ENCODE results near the gene BMPR1A. TPM values are rescaled to one million over a fixed set of nuclear protein-coding genes. Genes with fewer than 3 reads are reported as not detected.
A peak's percentile ranks its signal among the peaks of the same experiment; 100 is the strongest.
"Not testable (repeated sequence)": the region's sequence is repeated elsewhere in the genome, so short reads cannot be mapped to it uniquely, and the experiment has no call there.

BMPR1A gene
- polyA plus RNA-seq, 1 donor (not counting 4 experiments of a cell fraction or from before 2014, with no cell fraction given): 22.2 TPM

- Histone ChIP-seq H3K9me1 (ENCODE audit: control insufficient read depth, extremely low read depth, insufficient read depth, low read length) (no peaks in the 10 kb centered on the region), H3K9ac (ENCODE audit: control insufficient read depth, extremely low read depth, insufficient read depth, low read length) (peak overlapping the region; percentile 63), H3K27ac (ENCODE audit: control insufficient read depth, insufficient read depth, low read length) (peak overlapping the region; percentile 74), H3K27me3 (ENCODE audit: control insufficient read depth, extremely low read depth, insufficient read depth, low read length) (no peaks in the 10 kb centered on the region), H2AFZ (ENCODE audit: control insufficient read depth, low read length) (peak overlapping the region; percentile 81), H3K36me3 (ENCODE audit: control insufficient read depth in 2 of 2, extremely low read depth in 1 of 2, insufficient read depth in 2 of 2, low read length in 2 of 2) (no peaks in the 10 kb centered on the region), H4K20me1 (ENCODE audit: control insufficient read depth, extremely low read depth, insufficient read depth, low read length) (no peaks in the 10 kb centered on the region), H3K79me2 (ENCODE audit: control insufficient read depth, insufficient read depth, low read length) (no peaks in the 10 kb centered on the region), H3K4me1 (ENCODE audit: control insufficient read depth, extremely low read depth, insufficient read depth, low read length) (peaks cover 59% of the 10 kb centered on the region), H3K4me3 (ENCODE audit: control insufficient read depth in 2 of 3, extremely low read depth in 1 of 3, insufficient read depth in 2 of 3, low read depth in 1 of 3, low read length in 3 of 3) (peak overlapping the region; percentile 19 to 63 (median 36)), H3K9me3 (ENCODE audit: control insufficient read depth, low read depth, low read length) (no peaks in the 10 kb centered on the region), H3K4me2 (ENCODE audit: control insufficient read depth, extremely low read depth, insufficient read depth, low read depth, low read length) (peak overlapping the region; percentile 92)
- peak; percentile 64 for FAIRE-seq
- TF ChIP-seq EZH2 (IDR thresholded peaks at IDR 0.05; ENCODE audit: low read length): no peak
- no peak for TF ChIP-seq CTCF (optimal IDR thresholded peaks at IDR 0.05 in 1 of 3, IDR thresholded peaks at IDR 0.05 in 1 of 3, conservative IDR thresholded peaks at IDR 0.05 in 1 of 3; ENCODE audit: extremely low read depth in 1 of 3, insufficient read depth in 2 of 3, low read length in 3 of 3)
- DNase-seq (ENCODE audit: low read depth, low spot score): no peak
- dilution Hi-C loops (cut with MboI; ENCODE audit: extremely low pct_ligation_motif_present, low sequenced_read_pairs): no loop called here
These were observed 218.1 kb downstream of the BMPR1A start for GRCh38 chr10:86974484-86974883.

- H3K9me3 ChIP-seq (ENCODE audit: control insufficient read depth, low read depth, low read length): no peaks in the 10 kb centered on the region
- H3K4me1 ChIP-seq (ENCODE audit: control insufficient read depth, extremely low read depth, insufficient read depth, low read length): peaks cover 47% of the 10 kb centered on the region
- no peaks in the 10 kb centered on the region for H3K36me3 ChIP-seq (ENCODE audit: control insufficient read depth in 2 of 2, extremely low read depth in 1 of 2, insufficient read depth in 2 of 2, low read length in 2 of 2)
- no peak overlapping the region for H2AFZ ChIP-seq (ENCODE audit: control insufficient read depth, low read length)
- H3K27me3 ChIP-seq (ENCODE audit: control insufficient read depth, extremely low read depth, insufficient read depth, low read length): no peaks in the 10 kb centered on the region
- H3K4me3 ChIP-seq (ENCODE audit: control insufficient read depth in 2 of 3, extremely low read depth in 1 of 3, insufficient read depth in 2 of 3, low read depth in 1 of 3, low read length in 3 of 3): no peak overlapping the region
- no peak overlapping the region for H3K27ac ChIP-seq (ENCODE audit: control insufficient read depth, insufficient read depth, low read length)
- TF ChIP-seq CTCF (optimal IDR thresholded peaks at IDR 0.05 in 1 of 3, IDR thresholded peaks at IDR 0.05 in 1 of 3, conservative IDR thresholded peaks at IDR 0.05 in 1 of 3; ENCODE audit: extremely low read depth in 1 of 3, insufficient read depth in 2 of 3, low read length in 3 of 3) (no peak), EZH2 (IDR thresholded peaks at IDR 0.05; ENCODE audit: low read length) (no peak)
- FAIRE-seq (no peak), DNase-seq (ENCODE audit: low read depth, low spot score) (no peak)
- H3K9me1 ChIP-seq (ENCODE audit: control insufficient read depth, extremely low read depth, insufficient read depth, low read length): no peaks in the 10 kb centered on the region
- H3K9ac ChIP-seq (ENCODE audit: control insufficient read depth, extremely low read depth, insufficient read depth, low read length): no peak overlapping the region
- H3K4me2 ChIP-seq (ENCODE audit: control insufficient read depth, extremely low read depth, insufficient read depth, low read depth, low read length): no peak overlapping the region
- H4K20me1 ChIP-seq (ENCODE audit: control insufficient read depth, extremely low read depth, insufficient read depth, low read length): no peaks in the 10 kb centered on the region
- H3K79me2 ChIP-seq (ENCODE audit: control insufficient read depth, insufficient read depth, low read length): no peaks in the 10 kb centered on the region
- dilution Hi-C loops (cut with MboI; ENCODE audit: extremely low pct_ligation_motif_present, low sequenced_read_pairs): no loop called here
These were observed 220.1 kb downstream of the BMPR1A start for GRCh38 chr10:86976362-86977056.

GRCh38 chr10:86978457-86978856 is 222.0 kb downstream of the BMPR1A start:
- H3K27ac ChIP-seq (ENCODE audit: control insufficient read depth, insufficient read depth, low read length); H3K27me3 ChIP-seq (ENCODE audit: control insufficient read depth, extremely low read depth, insufficient read depth, low read length); H3K36me3 ChIP-seq (ENCODE audit: control insufficient read depth in 2 of 2, extremely low read depth in 1 of 2, insufficient read depth in 2 of 2, low read length in 2 of 2); dilution Hi-C loops (cut with MboI; ENCODE audit: extremely low pct_ligation_motif_present, low sequenced_read_pairs); H3K4me3 ChIP-seq (ENCODE audit: control insufficient read depth in 2 of 3, extremely low read depth in 1 of 3, insufficient read depth in 2 of 3, low read depth in 1 of 3, low read length in 3 of 3); H3K9me1 ChIP-seq (ENCODE audit: control insufficient read depth, extremely low read depth, insufficient read depth, low read length); H3K4me2 ChIP-seq (ENCODE audit: control insufficient read depth, extremely low read depth, insufficient read depth, low read depth, low read length); DNase-seq (ENCODE audit: low read depth, low spot score); H4K20me1 ChIP-seq (ENCODE audit: control insufficient read depth, extremely low read depth, insufficient read depth, low read length); H3K9me3 ChIP-seq (ENCODE audit: control insufficient read depth, low read depth, low read length); H3K9ac ChIP-seq (ENCODE audit: control insufficient read depth, extremely low read depth, insufficient read depth, low read length); FAIRE-seq; H2AFZ ChIP-seq (ENCODE audit: control insufficient read depth, low read length); H3K79me2 ChIP-seq (ENCODE audit: control insufficient read depth, insufficient read depth, low read length): not testable (repeated sequence)
- H3K4me1 ChIP-seq (ENCODE audit: control insufficient read depth, extremely low read depth, insufficient read depth, low read length): peaks cover 28% of the 10 kb centered on the region
